ENCODE measurements around the gene HIRA. TPM values are rescaled to one million over a fixed set of nuclear protein-coding genes. Genes with fewer than 3 reads are reported as not detected.
"Not testable (repeated sequence)": the region's sequence is repeated elsewhere in the genome, so short reads cannot be mapped to it uniquely, and the experiment has no call there.

The HIRA gene
- total RNA-seq, 1 donor from 2014 or later = 32.7 TPM

- Mint-ChIP-seq H3K4me3 (no peak overlapping the region), H3K4me1 (peaks cover under 1% of the 10 kb centered on the region), H3K27me3 (no peaks in the 10 kb centered on the region), H3K36me3 (ENCODE audit: low read depth) (peaks cover 83% of the 10 kb centered on the region), H3K27ac (no peak overlapping the region), H3K9me3 (no peaks in the 10 kb centered on the region)
- ATAC-seq (ENCODE audit: low read depth) (no peak), DNase-seq (no peak)
- intact Hi-C loops (cut with micrococcal nuclease) = no loop called here
- ChIA-PET CTCF (no interaction called here), POLR2A (no interaction called here)
- no peak for TF ChIP-seq CTCF (IDR thresholded peaks at IDR 0.05)
Measured at GRCh38 chr22:19373450-19373849, 58.1 kb downstream of the HIRA start.

GRCh38 chr22:19371893-19372292 lies 59.6 kb downstream of the HIRA start:
- H3K36me3 Mint-ChIP-seq (ENCODE audit: low read depth) = peaks cover 76% of the 10 kb centered on the region
- ChIA-PET POLR2A (interaction anchor here (0.7 to 1.7 kb wide), 3 partner anchors 10 to 80 kb away, joined by 4 to 5 read pairs (median 4); partner anchors contain the start of gene CLTCL1), CTCF (no interaction called here)
- TF ChIP-seq CTCF (IDR thresholded peaks at IDR 0.05) = no peak
- peak overlapping the region; percentile 14 for H3K27ac Mint-ChIP-seq
- H3K9me3 Mint-ChIP-seq = no peaks in the 10 kb centered on the region
- intact Hi-C loops (cut with micrococcal nuclease) = no loop called here
- DNase-seq = no peak
- ATAC-seq (ENCODE audit: low read depth) = no peak
- H3K4me1 Mint-ChIP-seq = peaks cover 8% of the 10 kb centered on the region
- no peaks in the 10 kb centered on the region for H3K27me3 Mint-ChIP-seq
- no peak overlapping the region for H3K4me3 Mint-ChIP-seq

GRCh38 chr22:19368876-19369275 lies 62.7 kb downstream of the HIRA start:
- H3K4me1 Mint-ChIP-seq = peaks cover 32% of the 10 kb centered on the region
- no peak overlapping the region for H3K27ac Mint-ChIP-seq
- no peak for TF ChIP-seq CTCF (IDR thresholded peaks at IDR 0.05)
- intact Hi-C loops (cut with micrococcal nuclease) = no loop called here
- DNase-seq (no peak), ATAC-seq (ENCODE audit: low read depth) (no peak)
- POLR2A ChIA-PET = interaction anchor here (0.7 kb wide), 1 partner anchor 79 kb away, joined by 7 read pairs; the partner anchor contains the start of gene C22orf39
- no peaks in the 10 kb centered on the region for H3K27me3 Mint-ChIP-seq
- H3K4me3 Mint-ChIP-seq = no peak overlapping the region
- H3K36me3 Mint-ChIP-seq (ENCODE audit: low read depth) = peaks cover 68% of the 10 kb centered on the region
- no peaks in the 10 kb centered on the region for H3K9me3 Mint-ChIP-seq
- CTCF ChIA-PET = interaction anchor here (0.7 kb wide), 1 partner anchor 14 kb away, joined by 4 read pairs; no protein-coding TSS in a partner anchor

- Mint-ChIP-seq H3K4me3 (no peak overlapping the region), H3K27me3 (no peaks in the 10 kb centered on the region), H3K36me3 (ENCODE audit: low read depth) (peaks cover 62% of the 10 kb centered on the region), H3K4me1 (peaks cover 36% of the 10 kb centered on the region), H3K9me3 (no peaks in the 10 kb centered on the region), H3K27ac (peak overlapping the region; percentile 61)
- POLR2A ChIA-PET = interaction anchor here (0.6 to 0.7 kb wide), 4 partner anchors 31 to 1027 kb away, joined by 3 to 7 read pairs (median 4); partner anchors contain the start of gene C22orf39
- DNase-seq = no peak
- CTCF ChIA-PET = interaction anchor here (0.7 kb wide), 1 partner anchor 13 kb away, joined by 4 read pairs; no protein-coding TSS in a partner anchor
- TF ChIP-seq CTCF (IDR thresholded peaks at IDR 0.05) = no peak
- intact Hi-C loops (cut with micrococcal nuclease) = no loop called here
- no peak for ATAC-seq (ENCODE audit: low read depth)
Measured at GRCh38 chr22:19367763-19368367, 63.7 kb downstream of the HIRA start.

- H3K4me1 Mint-ChIP-seq = peaks cover 78% of the 10 kb centered on the region
- H3K27ac Mint-ChIP-seq = peak overlapping the region; percentile 86
- intact Hi-C loops (cut with micrococcal nuclease) = loop anchor here (5.0 kb wide), 2 partner anchors 39 to 84 kb away; partner anchors contain the start of gene C22orf39
- H3K27me3 Mint-ChIP-seq; POLR2A ChIA-PET; ATAC-seq (ENCODE audit: low read depth); DNase-seq; CTCF ChIA-PET; H3K4me3 Mint-ChIP-seq; H3K9me3 Mint-ChIP-seq: not testable (repeated sequence)
- H3K36me3 Mint-ChIP-seq (ENCODE audit: low read depth) = peaks cover 66% of the 10 kb centered on the region
Measured at GRCh38 chr22:19363541-19363940, 68.0 kb downstream of the HIRA start.

Data from activated B cell treated with CpG ODN at 0.5 μM for 24 hours (primary cell).